IMR-90 (cell line): Measurements from ENCODE around the gene RALGPS1. TPM values are rescaled to one million over a fixed set of nuclear protein-coding genes. Genes with fewer than 3 reads are reported as not detected.

Source experiments
- ATAC-seq: fragments of 200-7000 bp; cut with Tn5 transposase; 2 replicates; pipeline ENCODE4 v1.9.1; 2020; ENCODE audit warnings: low read depth, mild to moderate bottlenecking, moderate library complexity
- BruUV-seq: library from RNA; stranded (reverse); fragments of 400-500 nt; replicated peaks from 2 replicates; lab custom pipeline; 2021; lab: Mats Ljungman, UMichigan
- CTCF ChIA-PET: fragments of 300-600 bp; formaldehyde crosslinking; extraction: SDS; loops from one replicate; lab custom pipeline; 2021; ENCODE audit warnings: antibody characterized with exemption; lab: Yijun Ruan, JAX
- POLR2A ChIA-PET: fragments of 300-600 bp; sonication (Branson Sonifier 250); formaldehyde crosslinking; loops from one replicate; lab custom pipeline; 2022; ENCODE audit warnings: antibody characterized with exemption; ENCODE audit not compliant: unreplicated experiment; lab: Charles Lee
- DNase-seq: peaks from one replicate; pipeline ENCODE4 v3.0.0; 2013
- H2AFZ ChIP-seq: replicated peaks from 2 replicates; pipeline ENCODE3; 2013; ENCODE audit warnings: low read length, mild to moderate bottlenecking; ENCODE audit not compliant: poor library complexity
- H2AK5ac ChIP-seq: 2 replicates; pipeline ENCODE4 v1.6.1; 2013; ENCODE audit warnings: low read depth, low read length, inconsistent platforms
- H2AK9ac ChIP-seq: replicated peaks from 2 replicates; pipeline ENCODE3; 2013; ENCODE audit warnings: mild to moderate bottlenecking, low read depth, low read length, moderate library complexity; ENCODE audit not compliant: poor library complexity
- H2BK120ac ChIP-seq: 2 replicates; pipeline ENCODE4 v1.6.1; 2013; ENCODE audit warnings: low read depth, low read length, inconsistent platforms
- H2BK15ac ChIP-seq: 3 replicates; pipeline ENCODE4 v1.6.1; 2013; ENCODE audit warnings: low read depth, low read length, inconsistent platforms
- H2BK20ac ChIP-seq: 2 replicates; pipeline ENCODE4 v1.6.1; 2013; ENCODE audit warnings: low read depth, mild to moderate bottlenecking, inconsistent platforms, low read length, moderate library complexity
- H2BK5ac ChIP-seq: 2 replicates; pipeline ENCODE4 v1.6.1; 2013; ENCODE audit warnings: mild to moderate bottlenecking, low read depth, low read length, inconsistent platforms; ENCODE audit not compliant: poor library complexity, severe bottlenecking
- H3K14ac ChIP-seq: replicated peaks from 2 replicates; pipeline ENCODE4 v1.6.1; 2013; ENCODE audit warnings: low read depth, low read length, inconsistent platforms
- H3K18ac ChIP-seq: 2 replicates; pipeline ENCODE4 v1.6.1; 2013; ENCODE audit warnings: low read depth, low read length, control low read depth
- H3K23ac ChIP-seq: 2 replicates; pipeline ENCODE4 v1.6.1; 2013; ENCODE audit warnings: low read depth, low read length, inconsistent platforms
- H3K27ac ChIP-seq: 2 replicates; pipeline ENCODE4 v1.5.1; 2013; ENCODE audit warnings: mild to moderate bottlenecking, control low read depth, low read length; ENCODE audit not compliant: insufficient read depth
- H3K27me3 ChIP-seq: 2 replicates; pipeline ENCODE4 v1.6.1; 2013; ENCODE audit warnings: low read length; ENCODE audit not compliant: control insufficient read depth, insufficient read depth
- H3K36me3 ChIP-seq: 2 replicates; pipeline ENCODE4 v1.6.1; 2013; ENCODE audit warnings: low read length, mixed read lengths; ENCODE audit not compliant: control insufficient read depth, insufficient read depth
- H3K4ac ChIP-seq: 2 replicates; pipeline ENCODE4 v1.6.1; 2013; ENCODE audit warnings: low read depth, low read length, inconsistent platforms
- H3K4me1 ChIP-seq: 2 replicates; pipeline ENCODE4 v1.6.1; 2013; ENCODE audit warnings: low read length, mixed read lengths; ENCODE audit not compliant: control insufficient read depth, insufficient read depth
- H3K4me2 ChIP-seq: 2 replicates; pipeline ENCODE4 v1.6.1; 2013; ENCODE audit warnings: low read depth, mild to moderate bottlenecking, control low read depth, low read length, moderate library complexity
- H3K4me3 ChIP-seq: 2 replicates; pipeline ENCODE4 v1.5.1; 2013; ENCODE audit warnings: low read depth, mild to moderate bottlenecking, control low read depth, low read length, moderate library complexity; ENCODE audit not compliant: insufficient read depth
- H3K56ac ChIP-seq: 2 replicates; pipeline ENCODE4 v1.6.1; 2013; ENCODE audit warnings: low read length, inconsistent platforms; ENCODE audit not compliant: insufficient read depth; ENCODE audit errors: extremely low read depth
- H3K79me1 ChIP-seq, 2 experiments: 2 replicates each; pipeline ENCODE4 v1.6.1; 2013; ENCODE audit warnings: low read length in 2 of 2, inconsistent platforms in 1 of 2, low read depth in 1 of 2
- H3K9ac ChIP-seq: 2 replicates; pipeline ENCODE4 v1.6.1; 2013; ENCODE audit warnings: low read depth, low read length, control low read depth
- H3K9me1 ChIP-seq: 2 replicates; pipeline ENCODE4 v1.6.1; 2013; ENCODE audit warnings: low read length, inconsistent platforms; ENCODE audit not compliant: insufficient read depth
- H3K9me3 ChIP-seq: 2 replicates; pipeline ENCODE4 v1.6.1; 2013; ENCODE audit warnings: low read length; ENCODE audit not compliant: control insufficient read depth, insufficient read depth
- H4K20me1 ChIP-seq: 2 replicates; pipeline ENCODE4 v1.6.1; 2013; ENCODE audit warnings: low read length, inconsistent platforms; ENCODE audit not compliant: insufficient read depth
- H4K5ac ChIP-seq: 2 replicates; pipeline ENCODE4 v1.6.1; 2013; ENCODE audit warnings: mild to moderate bottlenecking, low read depth, low read length, control low read depth
- H4K8ac ChIP-seq, 2 experiments: 2 replicates each; pipeline ENCODE4 v1.6.1; 2013; ENCODE audit warnings: low read depth in 2 of 2, low read length in 2 of 2, control low read depth in 1 of 2, inconsistent platforms in 1 of 2
- H4K91ac ChIP-seq: 2 replicates; pipeline ENCODE4 v1.6.1; 2013; ENCODE audit warnings: low read depth, low read length, inconsistent platforms; ENCODE audit not compliant: insufficient read depth
- BHLHE40 ChIP-seq: fragments of 150-350 bp; IDR thresholded peaks from 2 replicates; pipeline ENCODE4 v1.6.1; 2016; ENCODE audit warnings: mild to moderate bottlenecking, low read depth, low read length
- CHD1 ChIP-seq: IDR thresholded peaks from 2 replicates; pipeline ENCODE4 v1.6.1; 2012; ENCODE audit warnings: low read depth, low read length, improper control_type of control experiment
- FOS ChIP-seq: fragments of 150-350 bp; IDR thresholded peaks from 2 replicates; pipeline ENCODE4 v1.6.1; 2016; ENCODE audit warnings: low read depth, low read length
- MAFK ChIP-seq: IDR thresholded peaks from 2 replicates; pipeline ENCODE4 v1.6.1; 2012; ENCODE audit warnings: low read depth, low read length, improper control_type of control experiment
- NFE2L2 ChIP-seq: fragments of 150-350 bp; IDR thresholded peaks from 2 replicates; pipeline ENCODE4 v1.6.1; 2016; ENCODE audit warnings: low read depth, mild to moderate bottlenecking, low read length
- POLR2A ChIP-seq: IDR thresholded peaks from 2 replicates; pipeline ENCODE4 v1.6.1; 2012; ENCODE audit warnings: mild to moderate bottlenecking, low read depth, low read length
- RFX5 ChIP-seq: IDR thresholded peaks from 2 replicates; pipeline ENCODE4 v1.8.0; 2012; ENCODE audit warnings: low read depth, mild to moderate bottlenecking, low read length, moderate library complexity
- SMC3 ChIP-seq: fragments of 150-350 bp; IDR thresholded peaks from 2 replicates; pipeline ENCODE4 v1.6.1; 2016; ENCODE audit warnings: low read depth, mild to moderate bottlenecking, antibody characterized with exemption, low read length, moderate library complexity
- USF2 ChIP-seq: fragments of 150-350 bp; IDR thresholded peaks from 2 replicates; pipeline ENCODE4 v1.6.1; 2017; ENCODE audit warnings: mild to moderate bottlenecking, antibody characterized with exemption, low read length, low read depth
- WGBS, 2 experiments: methylation state at CpG; one replicate each; pipeline versions ENCODE4 v1.1.5 to v1.1.7; 2013; ENCODE audit warnings: missing lambda C conversion rate in 2 of 2; ENCODE audit not compliant: insufficient read length in 1 of 2; ENCODE audit errors: extremely low coverage in 2 of 2; 5-methylcytosine and 5-hydroxymethylcytosine counted together
- dilution Hi-C: fragments of 300-500 bp; cut with HindIII; formaldehyde crosslinking; loops from one replicate; pipeline ENCODE4 v1.14.3; 2018; ENCODE audit warnings: low sequenced_read_pairs; ENCODE audit not compliant: unreplicated experiment
- in situ Hi-C: fragments of 300-500 bp; cut with MboI; formaldehyde crosslinking; loops from 3 replicates; pipeline ENCODE4 v1.14.3; 2019; ENCODE audit warnings: low sequenced_read_pairs, inconsistent platforms, mixed read lengths
- intact Hi-C: fragments of 100-400 bp; cut with micrococcal nuclease; formaldehyde crosslinking; loops from 2 replicates; pipeline ENCODE4 v1.10.0; 2022
- polyA plus RNA-seq, 3 experiments: library from polyadenylated mRNA; depleted of rRNA; stranded (reverse); fragments of >200 nt; gene quantifications; 2 replicates each; pipeline ENCODE4 v1.2.3, GENCODE V29; 2012; ENCODE audit warnings: low replicate concordance in 1 of 3
- total RNA-seq: library from RNA; depleted of rRNA; stranded (reverse); fragments of >200 nt; gene quantifications from 2 replicates; pipeline ENCODE4 v1.2.3, GENCODE V29; 2012
- TF ChIP-seq, protein P1 (sequence below): conservative IDR thresholded peaks from 2 replicates; pipeline ENCODE4 v1.5.1; 2012; ENCODE audit warnings: mild to moderate bottlenecking, low read depth, low read length, improper control_type of control experiment

Gene RALGPS1
- total and polyA plus RNA-seq, 2 of the 4 experiments (the other 2 are of a cell fraction) = 0.90 to 2.8 TPM

DNA sequence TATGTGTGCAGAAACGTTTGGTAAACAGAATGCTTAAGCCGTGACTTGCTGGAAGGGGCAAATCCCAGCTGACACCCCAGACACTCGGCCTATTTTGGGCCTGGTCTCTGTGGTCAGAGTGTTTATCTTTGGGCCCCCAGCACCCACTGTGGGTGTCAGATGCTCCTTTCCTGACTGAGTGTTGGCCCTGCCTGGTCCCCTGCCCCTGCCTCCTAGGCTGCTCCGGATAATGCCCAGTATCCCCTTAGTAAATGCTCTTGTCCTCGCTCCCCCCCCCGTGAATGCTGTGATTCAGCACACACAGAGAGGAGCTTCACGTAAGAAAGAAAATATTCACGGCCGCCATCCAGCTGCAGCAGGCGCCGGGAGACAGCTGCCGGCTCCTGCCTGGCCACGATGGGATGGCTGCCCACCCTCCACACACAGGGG is 219.2 kb downstream of the RALGPS1 start (continued):
- TF ChIP-seq CHD1 (0 out of 2 replicates have a peak, but pooled peaks have one; percentile 68), FOS (peak; percentile 85), MAFK (no peak)

GRCh38 chr9:127135056-127135745 is 220.6 kb downstream of the RALGPS1 start:
- H4K91ac ChIP-seq = peak overlapping the region; percentile 90
- no peak overlapping the region for H3K4me3 ChIP-seq
- intact Hi-C loops = no loop called here
- peak overlapping the region; percentile 51 for H2BK5ac ChIP-seq
- H4K8ac ChIP-seq = peak overlapping the region; percentile 29 to 81; a peak in 3 of 4 replicates
- peaks cover 34% of the 10 kb centered on the region for H3K4me1 ChIP-seq
- peak overlapping the region; percentile 79 for H2AK9ac ChIP-seq
- H2BK15ac ChIP-seq = peak overlapping the region; percentile 96; the same call in 2 of the 3 replicates
- H3K9me3 ChIP-seq = no peaks in the 10 kb centered on the region
- peaks cover 24% of the 10 kb centered on the region for H3K9me1 ChIP-seq
- 0 out of 2 replicates have a peak, but pooled peaks cover 4% of the 10 kb centered on the region for H3K27me3 ChIP-seq
- H3K14ac ChIP-seq = peak overlapping the region; percentile 87
- peak overlapping the region; percentile 91 for H4K5ac ChIP-seq
- DNase-seq (no peak), ATAC-seq (no peak)
- H3K56ac ChIP-seq = no peak overlapping the region
- peak overlapping the region; percentile 94 for H2BK120ac ChIP-seq
- peaks cover 3% of the 10 kb centered on the region; the same call in 1 of the 2 replicates for H4K20me1 ChIP-seq
- H3K9ac ChIP-seq = no peak overlapping the region
- in situ Hi-C loops = no loop called here
- peak overlapping the region; percentile 77; the same call in 1 of the 2 replicates for H3K27ac ChIP-seq
- peak overlapping the region; percentile 88 for H2BK20ac ChIP-seq
- H3K4ac ChIP-seq = peak overlapping the region; percentile 92
- no TSS peak for BruUV-seq
- peaks cover 0 to 11% of the 10 kb centered on the region in 2 experiments; a peak in 2 of 4 replicates for H3K79me1 ChIP-seq
- H3K4me2 ChIP-seq = no peak overlapping the region
- ChIA-PET POLR2A (no interaction called here), CTCF (interaction anchor here (0.6 kb wide), 1 partner anchor 12 kb away, joined by 3 read pairs; no protein-coding TSS in a partner anchor)
- peak overlapping the region; percentile 96 for H3K23ac ChIP-seq
- TF ChIP-seq USF2 (no peak), BHLHE40 (no peak), RFX5 (no peak), POLR2A (no peak), SMC3 (no peak), NFE2L2 (no peak)
- TF ChIP-seq, protein P1, sequence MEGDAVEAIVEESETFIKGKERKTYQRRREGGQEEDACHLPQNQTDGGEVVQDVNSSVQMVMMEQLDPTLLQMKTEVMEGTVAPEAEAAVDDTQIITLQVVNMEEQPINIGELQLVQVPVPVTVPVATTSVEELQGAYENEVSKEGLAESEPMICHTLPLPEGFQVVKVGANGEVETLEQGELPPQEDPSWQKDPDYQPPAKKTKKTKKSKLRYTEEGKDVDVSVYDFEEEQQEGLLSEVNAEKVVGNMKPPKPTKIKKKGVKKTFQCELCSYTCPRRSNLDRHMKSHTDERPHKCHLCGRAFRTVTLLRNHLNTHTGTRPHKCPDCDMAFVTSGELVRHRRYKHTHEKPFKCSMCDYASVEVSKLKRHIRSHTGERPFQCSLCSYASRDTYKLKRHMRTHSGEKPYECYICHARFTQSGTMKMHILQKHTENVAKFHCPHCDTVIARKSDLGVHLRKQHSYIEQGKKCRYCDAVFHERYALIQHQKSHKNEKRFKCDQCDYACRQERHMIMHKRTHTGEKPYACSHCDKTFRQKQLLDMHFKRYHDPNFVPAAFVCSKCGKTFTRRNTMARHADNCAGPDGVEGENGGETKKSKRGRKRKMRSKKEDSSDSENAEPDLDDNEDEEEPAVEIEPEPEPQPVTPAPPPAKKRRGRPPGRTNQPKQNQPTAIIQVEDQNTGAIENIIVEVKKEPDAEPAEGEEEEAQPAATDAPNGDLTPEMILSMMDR = no peak
- no CpG with 5 or more reads among the region's 4 CpGs for WGBS, 2 experiments
- peak overlapping the region; percentile 89 for H3K18ac ChIP-seq
- dilution Hi-C loops = no loop called here
- H2AK5ac ChIP-seq = peak overlapping the region; percentile 97
- H3K36me3 ChIP-seq = no peaks in the 10 kb centered on the region
- peak overlapping the region; percentile 23 for H2AFZ ChIP-seq
